AG08395 (cell line): ENCODE data around the gene ARPC4.
A peak's percentile ranks its signal among the peaks of the same experiment; 100 is the strongest.
"Not testable (repeated sequence)": the region's sequence is repeated elsewhere in the genome, so short reads cannot be mapped to it uniquely, and the experiment has no call there.

Source experiments
- DNase-seq: peaks from one replicate; pipeline ENCODE4 v3.0.0; 2012; ENCODE audit warnings: mixed read lengths, low spot score

Gene ARPC4

DNA sequence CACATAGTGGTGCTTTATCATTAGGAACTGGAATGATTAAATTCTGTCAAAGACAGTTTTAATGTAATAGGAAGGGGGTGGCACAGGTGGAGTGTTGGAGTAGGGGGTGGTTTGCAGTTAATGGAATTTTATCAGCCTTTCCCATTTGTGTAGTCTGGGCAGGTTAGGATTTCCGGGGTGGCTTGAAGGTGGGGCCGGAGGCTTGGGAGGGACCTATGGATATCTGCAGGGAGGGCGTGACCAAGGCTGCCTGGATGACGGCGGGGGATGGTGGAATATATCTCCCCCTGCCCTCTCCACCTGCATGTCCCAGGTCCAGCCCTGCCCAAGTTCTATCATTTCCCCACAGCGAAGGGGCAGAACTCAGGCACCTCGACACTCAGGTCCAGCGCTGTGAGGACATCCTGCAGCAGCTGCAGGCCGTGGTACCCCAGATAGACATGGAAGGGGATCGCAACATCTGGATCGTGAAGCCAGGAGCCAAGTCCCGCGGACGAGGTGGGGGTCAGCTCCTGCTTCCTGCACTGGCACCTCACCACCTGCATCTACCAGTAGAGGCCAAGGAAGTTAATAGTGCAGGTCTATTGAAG is 32.7 kb downstream of the ARPC4 start:
- DNase-seq: no peak

- no peak for DNase-seq
Observed at GRCh38 chr3:9826815-9827573, 34.1 kb downstream of the ARPC4 start.

DNA sequence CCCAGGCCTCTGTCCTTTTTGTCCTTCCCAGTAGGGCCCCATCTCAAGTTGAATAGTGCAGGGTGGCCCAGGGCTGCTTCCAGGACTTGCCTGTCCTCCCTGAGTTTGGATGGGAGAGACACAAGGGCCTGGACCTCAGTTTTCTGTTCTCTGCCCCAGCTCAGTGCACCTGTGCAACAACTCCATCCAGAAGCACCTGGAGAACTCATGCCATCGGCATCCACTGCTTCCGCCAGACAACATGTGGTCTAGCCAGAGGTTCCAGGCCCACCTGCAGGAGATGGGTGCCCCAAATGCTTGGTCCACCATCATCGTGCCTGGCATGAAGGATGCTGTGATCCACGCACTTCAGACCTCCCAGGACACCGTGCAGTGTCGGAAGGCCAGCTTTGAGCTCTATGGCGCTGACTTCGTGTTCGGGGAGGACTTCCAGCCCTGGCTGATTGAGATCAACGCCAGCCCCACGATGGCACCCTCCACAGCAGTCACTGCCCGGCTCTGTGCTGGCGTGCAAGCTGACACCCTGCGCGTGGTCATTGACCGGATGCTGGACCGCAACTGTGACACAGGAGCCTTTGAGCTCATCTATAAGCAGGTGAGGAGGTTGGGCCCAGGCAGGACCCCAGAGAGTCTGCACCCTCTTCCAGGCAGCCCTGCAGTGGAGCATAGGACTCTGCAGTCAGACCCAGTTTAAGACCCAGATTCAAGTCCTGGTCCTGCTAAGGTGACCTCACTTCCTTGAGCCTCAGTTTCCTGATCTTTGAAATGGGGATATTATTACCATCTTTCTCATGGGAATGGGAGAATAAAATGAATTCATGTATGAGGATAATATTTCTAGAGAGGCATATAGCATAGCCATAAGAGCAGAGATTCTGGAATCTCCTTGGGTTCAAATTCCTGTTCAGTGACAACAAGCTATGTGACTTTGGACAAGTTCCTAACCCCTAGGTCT is 36.2 kb downstream of the ARPC4 start:
- no peak for DNase-seq

- DNase-seq: no peak
Observed at GRCh38 chr3:9831253-9831652, 38.4 kb downstream of the ARPC4 start.

DNA sequence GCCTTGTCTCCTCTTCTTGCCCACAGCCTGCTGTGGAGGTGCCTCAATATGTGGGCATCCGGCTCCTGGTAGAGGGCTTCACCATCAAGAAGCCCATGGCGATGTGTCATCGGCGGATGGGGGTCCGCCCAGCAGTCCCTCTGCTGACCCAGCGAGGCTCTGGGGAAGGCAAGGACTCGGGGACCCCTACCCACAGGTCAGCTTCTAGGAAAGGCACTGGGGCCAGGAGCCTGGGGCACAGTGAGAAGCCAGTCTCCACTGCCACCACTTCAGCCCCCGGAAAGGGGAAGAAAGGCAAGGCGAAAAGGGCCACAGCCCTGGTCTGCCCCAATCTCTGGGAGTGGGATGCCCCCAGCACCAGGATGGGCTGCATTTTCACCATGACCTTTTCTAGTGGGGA is 40.2 kb downstream of the ARPC4 start:
- no peak for DNase-seq

- no peak for DNase-seq
Observed at GRCh38 chr3:9834520-9835380, 41.9 kb downstream of the ARPC4 start.

GRCh38 chr3:9837701-9838582 is 45.1 kb downstream of the ARPC4 start:
- no peak for DNase-seq

DNA sequence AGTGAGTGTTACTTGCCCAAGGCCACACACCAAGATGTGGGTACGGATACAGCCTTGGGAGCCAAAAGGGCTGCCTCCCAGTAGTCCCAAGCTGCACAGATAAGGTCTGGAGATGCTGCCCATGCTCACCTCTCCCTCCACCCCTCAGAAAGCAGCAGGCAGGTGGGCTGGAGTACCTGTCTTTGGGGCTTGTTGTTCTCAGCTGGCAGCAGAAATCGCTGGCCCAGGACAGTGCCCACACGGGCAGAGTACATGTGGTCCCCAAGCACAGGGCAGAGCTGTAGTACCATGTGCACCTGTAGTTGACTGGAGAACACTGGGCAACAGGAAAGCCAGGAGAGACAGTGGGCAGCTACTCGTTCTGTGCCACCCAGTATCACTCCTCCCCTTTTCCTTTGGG is 46.0 kb downstream of the ARPC4 start:
- no peak for DNase-seq

DNA sequence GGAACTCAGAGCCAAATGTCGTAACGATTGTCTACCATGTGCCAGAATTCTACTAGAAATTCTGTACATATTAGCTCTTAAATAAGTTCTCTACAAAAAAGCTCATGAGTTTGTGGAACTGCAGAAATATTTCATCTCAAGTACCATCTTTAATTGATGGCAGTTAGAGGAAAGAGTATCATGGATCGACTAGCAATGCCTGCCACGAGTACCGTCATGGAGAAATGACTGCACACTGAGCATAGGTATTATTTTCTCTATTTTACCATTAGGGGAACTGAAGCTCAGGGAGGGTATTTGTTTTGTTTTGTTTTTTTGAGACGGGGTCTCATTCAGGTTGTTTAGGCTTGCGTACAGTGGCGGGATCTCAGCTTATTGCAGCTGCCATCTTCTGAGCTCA is 48.1 kb downstream of the ARPC4 start:
- DNase-seq: no peak

- peak; percentile 100 for DNase-seq
Observed at GRCh38 chr3:9843715-9844438, 51.0 kb downstream of the ARPC4 start, which contains the start of gene RPUSD3. TSS of gene RPUSD3 (minus strand) at chr3:9844008. CDS start at chr3:9843990, 18 bp downstream.

DNA sequence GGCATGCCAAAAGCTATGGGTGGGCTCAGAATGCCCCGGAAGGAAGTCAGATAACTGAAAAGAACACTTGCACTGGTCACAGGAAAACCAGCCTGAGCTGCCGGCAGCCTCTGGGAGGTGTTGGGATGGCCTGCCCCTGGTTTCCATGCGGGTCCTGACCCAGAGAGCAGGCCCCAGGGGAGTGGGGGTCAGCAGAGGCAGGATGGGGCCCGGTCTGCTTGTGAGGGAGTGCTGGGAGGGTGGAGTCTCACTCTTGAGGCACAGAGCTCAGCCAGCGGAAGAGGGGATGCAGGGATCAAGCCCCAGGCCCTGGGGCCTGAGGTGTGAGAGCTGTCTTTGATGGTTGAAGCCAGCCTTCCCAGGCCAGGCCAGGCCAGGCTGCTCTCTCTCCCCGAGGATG is 53.3 kb downstream of the ARPC4 start:
- DNase-seq: no peak

GRCh38 chr3:9846931-9847488 is 54.1 kb downstream of the ARPC4 start:
- DNase-seq: no peak

DNA sequence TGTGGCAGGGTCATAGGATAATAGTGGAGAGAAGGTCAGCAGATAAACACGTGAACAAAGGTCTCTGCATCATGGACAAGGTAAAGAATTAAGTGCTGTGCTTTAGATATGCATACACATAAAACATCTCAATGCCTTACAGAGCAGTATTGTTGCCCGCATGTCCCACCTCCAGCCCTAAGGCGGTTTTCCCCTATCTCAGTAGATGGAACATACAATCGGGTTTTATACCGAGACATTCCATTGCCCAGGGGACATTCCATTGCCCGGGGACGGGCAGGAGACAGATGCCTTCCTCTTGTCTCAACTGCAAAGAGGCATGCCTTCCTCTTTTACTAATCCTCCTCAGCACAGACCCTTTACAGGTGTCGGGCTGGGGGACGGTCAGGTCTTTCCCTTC is 55.0 kb downstream of the ARPC4 start:
- DNase-seq: not testable (repeated sequence)

GRCh38 chr3:9848860-9849259 is 56.0 kb downstream of the ARPC4 start:
- DNase-seq: not testable (repeated sequence)

- DNase-seq: not testable (repeated sequence)
Observed at GRCh38 chr3:9851383-9851782, 58.5 kb downstream of the ARPC4 start.

- not testable (repeated sequence) for DNase-seq
Observed at GRCh38 chr3:9851926-9852325, 59.0 kb downstream of the ARPC4 start.

- no peak for DNase-seq
Observed at GRCh38 chr3:9852528-9852927, 59.6 kb downstream of the ARPC4 start.

DNA sequence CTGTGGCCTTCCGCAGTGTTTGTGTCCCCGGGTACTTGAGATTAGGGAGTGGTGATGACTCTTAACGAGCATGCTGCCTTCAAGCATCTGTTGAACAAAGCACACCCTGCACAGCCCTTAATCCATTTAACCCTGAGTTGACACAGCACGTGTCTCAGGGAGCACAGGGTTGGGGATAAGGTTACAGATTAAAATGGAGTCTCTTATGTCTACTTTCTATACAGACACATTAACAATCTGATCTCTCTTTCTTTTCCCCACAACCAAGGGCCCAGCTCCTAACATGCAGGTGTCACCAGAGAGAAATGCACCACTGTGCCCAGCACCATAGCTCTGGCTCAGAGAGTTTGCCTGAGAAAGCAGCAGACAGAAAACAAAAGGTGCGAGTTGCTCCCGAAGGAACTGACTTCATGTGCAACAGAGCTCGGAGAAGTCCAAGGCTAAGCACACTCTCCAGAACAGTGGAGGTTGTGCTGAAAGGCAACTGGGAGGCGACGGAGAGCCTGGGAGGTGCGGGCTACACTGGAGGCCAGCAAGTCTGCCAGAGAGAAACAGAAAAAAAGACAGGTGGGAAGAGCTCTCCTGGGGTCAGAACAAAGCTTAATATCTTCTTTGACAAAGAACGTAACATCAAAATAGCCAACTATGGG is 61.5 kb downstream of the ARPC4 start:
- DNase-seq: not testable (repeated sequence)

GRCh38 chr3:9855594-9855993 is 62.7 kb downstream of the ARPC4 start:
- DNase-seq: no peak
